Activated T-cell treated with anti-CD3 and anti-CD28 coated beads, Interleukin-2, amount 50 U/mL, for 72 hours (primary cell): ENCODE data around the gene DCAF11. TPM values are rescaled to one million over a fixed set of nuclear protein-coding genes. Genes with fewer than 3 reads are reported as not detected.

Source experiments
- ATAC-seq, 2 donors: fragments of 150-1000 bp; cut with Tn5 transposase; replicated peaks in 1 of 2; 2 replicates each; pipeline ENCODE4 v1.10.0; 2021; ENCODE audit warnings: moderate library complexity in 2 of 2, mild to moderate bottlenecking in 1 of 2
- DNase-seq, 2 donors: peaks; one replicate each; pipeline ENCODE4 v3.0.0; 2021 to 2022; ENCODE audit warnings: mixed read lengths in 1 of 2
- H3K27ac Mint-ChIP-seq: one replicate; pipeline ENCODE4 v1.8.0; 2022; ENCODE audit warnings: mild to moderate bottlenecking, moderate library complexity, mixed read lengths
- H3K27me3 Mint-ChIP-seq: one replicate; pipeline ENCODE4 v1.8.0; 2022; ENCODE audit warnings: low read depth, mixed read lengths
- H3K36me3 Mint-ChIP-seq, 2 donors: one replicate each; pipeline ENCODE4 v1.8.0; 2022; ENCODE audit warnings: mixed read lengths in 2 of 2, mild to moderate bottlenecking in 1 of 2; ENCODE audit not compliant: insufficient read depth in 2 of 2
- H3K4me1 Mint-ChIP-seq: one replicate; pipeline ENCODE4 v1.8.0; 2022; ENCODE audit warnings: low read depth, mixed read lengths
- H3K4me3 Mint-ChIP-seq, 2 donors: one replicate each; pipeline ENCODE4 v1.8.0; 2022; ENCODE audit warnings: mild to moderate bottlenecking in 2 of 2, mixed read lengths in 2 of 2, moderate library complexity in 2 of 2
- H3K9me3 Mint-ChIP-seq, 2 donors: one replicate each; pipeline ENCODE4 v1.8.0; 2022; ENCODE audit warnings: mixed read lengths in 2 of 2
- total RNA-seq, 2 donors: library from RNA; stranded (reverse); gene quantifications; one replicate each; pipeline ENCODE4 v1.2.3, GENCODE V29; 2022

DCAF11 gene
- total RNA-seq: 100 to 1,000 TPM; 109 to 124 TPM

- Mint-ChIP-seq H3K4me1 (peaks cover 21% of the 10 kb centered on the region), H3K36me3 (peaks cover 14 to 34% of the 10 kb centered on the region in 2 donors), H3K4me3 (peak within 1 kb of the TSS; percentile 98 to 100), H3K27ac (peak within 1 kb of the TSS; percentile 94), H3K9me3 (no peaks in the 10 kb centered on the region), H3K27me3 (no peaks in the 10 kb centered on the region)
- peak; percentile 88 to 89 for ATAC-seq
- peak; percentile 99 for DNase-seq
Measured at GRCh38 chr14:24114532-24115421, at the start of gene DCAF11, which contains the start of gene NRL. Gene DCAF11 (plus strand): TSS chr14:24114777. CDS start chr14:24115595, 818 bp downstream. Gene NRL (minus strand): TSS chr14:24114949. CDS start chr14:24082848, 32,101 bp downstream.

- ATAC-seq: no peak
- Mint-ChIP-seq H3K4me3 (no peak overlapping the region), H3K27ac (no peak overlapping the region), H3K36me3 (no peaks in the 10 kb centered on the region), H3K27me3 (no peaks in the 10 kb centered on the region), H3K9me3 (no peaks in the 10 kb centered on the region), H3K4me1 (no peaks in the 10 kb centered on the region)
- no peak for DNase-seq
Measured at GRCh38 chr14:24064856-24065255, 49.7 kb upstream of the DCAF11 start.

- Mint-ChIP-seq H3K4me1 (peaks cover 4% of the 10 kb centered on the region), H3K27me3 (no peaks in the 10 kb centered on the region), H3K27ac (no peak overlapping the region), H3K36me3 (no peaks in the 10 kb centered on the region), H3K4me3 (no peak overlapping the region), H3K9me3 (no peaks in the 10 kb centered on the region)
- DNase-seq (no peak), ATAC-seq (no peak)
Measured at GRCh38 chr14:24065408-24065807, 49.2 kb upstream of the DCAF11 start.

- no peak overlapping the region for H3K27ac Mint-ChIP-seq
- H3K4me1 Mint-ChIP-seq: peaks cover 13% of the 10 kb centered on the region
- H3K27me3 Mint-ChIP-seq: no peaks in the 10 kb centered on the region
- H3K4me3 Mint-ChIP-seq: no peak overlapping the region
- H3K9me3 Mint-ChIP-seq: no peaks in the 10 kb centered on the region
- DNase-seq: no peak
- H3K36me3 Mint-ChIP-seq: no peaks in the 10 kb centered on the region
- no peak for ATAC-seq
Measured at GRCh38 chr14:24066496-24067132, 48.0 kb upstream of the DCAF11 start.

GRCh38 chr14:24067133-24068082, 47.2 kb upstream of the DCAF11 start:
- ATAC-seq: no peak
- Mint-ChIP-seq H3K27ac (no peak overlapping the region), H3K4me1 (peaks cover 13% of the 10 kb centered on the region)

GRCh38 chr14:24068711-24069410, 45.7 kb upstream of the DCAF11 start:
- Mint-ChIP-seq H3K4me1 (peaks cover 13% of the 10 kb centered on the region), H3K27me3 (no peaks in the 10 kb centered on the region), H3K27ac (no peak overlapping the region), H3K9me3 (no peaks in the 10 kb centered on the region), H3K36me3 (no peaks in the 10 kb centered on the region), H3K4me3 (no peak overlapping the region)
- ATAC-seq (no peak), DNase-seq (no peak)

More at GRCh38 chr14:24067133-24068082, 47.2 kb upstream of the DCAF11 start:
- no peaks in the 10 kb centered on the region for H3K9me3 Mint-ChIP-seq
- H3K4me3 Mint-ChIP-seq: no peak overlapping the region
- H3K36me3 Mint-ChIP-seq: no peaks in the 10 kb centered on the region
- H3K27me3 Mint-ChIP-seq: no peaks in the 10 kb centered on the region
- no peak for DNase-seq

GRCh38 chr14:24069411-24069735, 45.2 kb upstream of the DCAF11 start:
- H3K4me1 Mint-ChIP-seq: peaks cover 13% of the 10 kb centered on the region
- no peak overlapping the region for H3K4me3 Mint-ChIP-seq
- no peak for ATAC-seq
- H3K27me3 Mint-ChIP-seq: no peaks in the 10 kb centered on the region
- H3K9me3 Mint-ChIP-seq: no peaks in the 10 kb centered on the region
- DNase-seq: no peak
- H3K36me3 Mint-ChIP-seq: no peaks in the 10 kb centered on the region
- no peak overlapping the region for H3K27ac Mint-ChIP-seq

GRCh38 chr14:24070285-24071143, 44.1 kb upstream of the DCAF11 start:
- Mint-ChIP-seq H3K27ac (no peak overlapping the region), H3K4me3 (peak overlapping the region in 1 of 2 donors; percentile 1), H3K9me3 (no peaks in the 10 kb centered on the region), H3K4me1 (peaks cover 13% of the 10 kb centered on the region), H3K27me3 (no peaks in the 10 kb centered on the region), H3K36me3 (no peaks in the 10 kb centered on the region)
- DNase-seq (no peak), ATAC-seq (no peak)

GRCh38 chr14:24071144-24071697, 43.4 kb upstream of the DCAF11 start, which contains the start of gene CPNE6:
Gene CPNE6 (plus strand): TSS chr14:24071562. CDS start chr14:24072937, 1,375 bp downstream.
- H3K4me3 Mint-ChIP-seq: peak within 1 kb of the TSS in 1 of 2 donors; percentile 1
- H3K27ac Mint-ChIP-seq: no peak within 1 kb of the TSS
- ATAC-seq (peak; percentile 95 to 96), DNase-seq (peak; percentile 56 to 74)
- no peaks in the 10 kb centered on the region for H3K36me3 Mint-ChIP-seq
- no peaks in the 10 kb centered on the region for H3K27me3 Mint-ChIP-seq
- H3K9me3 Mint-ChIP-seq: no peaks in the 10 kb centered on the region
- peaks cover 13% of the 10 kb centered on the region for H3K4me1 Mint-ChIP-seq

- Mint-ChIP-seq H3K4me1 (peaks cover 13% of the 10 kb centered on the region), H3K36me3 (no peaks in the 10 kb centered on the region), H3K27me3 (no peaks in the 10 kb centered on the region), H3K27ac (no peak overlapping the region), H3K4me3 (no peak overlapping the region), H3K9me3 (no peaks in the 10 kb centered on the region)
- DNase-seq (no peak), ATAC-seq (no peak)
Measured at GRCh38 chr14:24071836-24072430, 42.6 kb upstream of the DCAF11 start.

GRCh38 chr14:24072436-24072835, 42.1 kb upstream of the DCAF11 start:
- no peak for ATAC-seq
- DNase-seq: no peak
- no peaks in the 10 kb centered on the region for H3K9me3 Mint-ChIP-seq
- H3K4me1 Mint-ChIP-seq: peaks cover 13% of the 10 kb centered on the region
- no peaks in the 10 kb centered on the region for H3K27me3 Mint-ChIP-seq
- no peaks in the 10 kb centered on the region for H3K36me3 Mint-ChIP-seq
- H3K4me3 Mint-ChIP-seq: no peak overlapping the region
- H3K27ac Mint-ChIP-seq: no peak overlapping the region
